ENCODE measurements around the gene RELCH.

RELCH gene

DNA sequence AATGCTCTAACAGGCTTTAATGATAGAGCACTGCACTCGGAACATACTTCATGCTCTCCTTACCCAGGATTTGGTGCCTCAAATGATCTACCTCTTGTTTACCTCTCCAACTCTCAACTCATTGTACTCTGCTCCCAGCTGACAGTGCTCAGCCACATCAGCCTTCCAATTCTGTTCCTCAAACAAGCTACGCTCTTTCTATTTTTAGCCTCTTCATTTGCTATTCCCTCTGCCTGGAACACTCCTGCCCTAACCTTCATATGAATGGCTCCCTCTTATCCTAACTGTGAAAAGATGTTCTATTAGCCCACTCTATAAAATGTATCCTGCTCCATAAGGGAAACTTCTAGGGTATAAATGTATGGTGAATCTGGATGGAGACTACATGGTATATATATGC lies 42.7 kb upstream of the RELCH start:
- Histone ChIP-seq H3K79me2 (ENCODE audit: control insufficient read depth, low read length) (no peaks in the 10 kb centered on the region), H3K9me2 (replicated peaks; ENCODE audit: control insufficient read depth, low read length) (no peaks in the 10 kb centered on the region), H3K4me2 (ENCODE audit: low read length) (no peak overlapping the region), H3K4me1 (ENCODE audit: control insufficient read depth, low read length) (no peaks in the 10 kb centered on the region), H3K36me3 (ENCODE audit: control insufficient read depth, low read length) (peaks cover 4% of the 10 kb centered on the region), H3K27ac (ENCODE audit: low read depth, low read length) (no peak overlapping the region), H4K20me1 (ENCODE audit: control insufficient read depth, insufficient read depth, low read depth, low read length) (no peaks in the 10 kb centered on the region), H3K27me3 (ENCODE audit: control insufficient read depth, low read length) (no peaks in the 10 kb centered on the region), H3K9me3 (ENCODE audit: control insufficient read depth, insufficient read depth, low read length) (no peaks in the 10 kb centered on the region), H3F3A (ENCODE audit: control insufficient read depth, insufficient read depth) (no peaks in the 10 kb centered on the region), H3K4me3 (ENCODE audit: low read length) (no peak overlapping the region)
- TF ChIP-seq CTCF (IDR thresholded peaks at IDR 0.05; ENCODE audit: low read depth, low read length, poor library complexity, severe bottlenecking) (no peak), EZH2phosphoT487 (IDR thresholded peaks at IDR 0.05; ENCODE audit: borderline replicate concordance, low read length) (no peak)

DNA sequence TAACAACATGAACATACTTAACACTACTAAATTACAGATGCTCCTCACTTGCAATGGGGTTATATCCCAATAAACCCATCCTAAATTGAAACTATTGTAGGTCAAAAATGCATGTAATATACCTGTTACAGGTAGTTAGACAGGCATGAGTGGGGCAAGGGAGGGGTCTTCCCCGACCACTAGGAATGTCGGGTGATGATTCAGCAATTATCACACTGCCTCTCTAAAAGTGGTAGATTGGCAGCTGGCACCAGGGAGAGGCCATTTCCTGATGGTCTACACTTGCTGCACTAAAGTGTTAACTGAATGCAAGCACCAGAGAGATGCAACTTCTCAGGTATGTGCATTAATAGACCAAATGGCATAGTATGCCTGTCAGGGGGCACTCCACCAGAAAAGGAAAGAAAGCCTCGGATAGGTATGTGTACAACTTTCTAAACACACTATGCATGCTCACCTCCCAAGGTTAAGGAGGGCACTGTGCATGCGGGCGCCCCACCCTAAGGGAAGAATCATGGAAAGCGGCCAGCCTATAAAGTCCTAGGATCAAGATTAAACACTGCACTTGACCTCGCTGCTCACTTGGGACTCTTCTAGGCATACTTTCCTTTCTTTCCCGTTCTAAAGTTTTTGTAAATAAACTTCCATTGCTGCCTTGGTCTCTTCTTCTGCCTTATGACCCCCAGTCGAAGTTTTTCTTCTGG lies 35.8 kb upstream of the RELCH start:
- no peaks in the 10 kb centered on the region for H3K79me2 ChIP-seq (ENCODE audit: control insufficient read depth, low read length)
- H3K27ac ChIP-seq (ENCODE audit: low read depth, low read length) = no peak overlapping the region
- H3K36me3 ChIP-seq (ENCODE audit: control insufficient read depth, low read length) = no peaks in the 10 kb centered on the region; the same call in 1 of the 2 replicates
- H3K9me3 ChIP-seq (ENCODE audit: control insufficient read depth, insufficient read depth, low read length) = no peaks in the 10 kb centered on the region
- H3K4me2 ChIP-seq (ENCODE audit: low read length) = no peak overlapping the region
- H4K20me1 ChIP-seq (ENCODE audit: control insufficient read depth, insufficient read depth, low read depth, low read length) = no peaks in the 10 kb centered on the region
- no peaks in the 10 kb centered on the region for H3F3A ChIP-seq (ENCODE audit: control insufficient read depth, insufficient read depth)
- no peaks in the 10 kb centered on the region for H3K9me2 ChIP-seq (replicated peaks; ENCODE audit: control insufficient read depth, low read length)
- H3K27me3 ChIP-seq (ENCODE audit: control insufficient read depth, low read length) = no peaks in the 10 kb centered on the region
- 0 out of 2 replicates have a peak, but pooled peaks cover 3% of the 10 kb centered on the region for H3K4me1 ChIP-seq (ENCODE audit: control insufficient read depth, low read length)
- TF ChIP-seq CTCF (IDR thresholded peaks at IDR 0.05; ENCODE audit: low read depth, low read length, poor library complexity, severe bottlenecking) (no peak), EZH2phosphoT487 (IDR thresholded peaks at IDR 0.05; ENCODE audit: borderline replicate concordance, low read length) (no peak)
- H3K4me3 ChIP-seq (ENCODE audit: low read length) = no peak overlapping the region

DNA sequence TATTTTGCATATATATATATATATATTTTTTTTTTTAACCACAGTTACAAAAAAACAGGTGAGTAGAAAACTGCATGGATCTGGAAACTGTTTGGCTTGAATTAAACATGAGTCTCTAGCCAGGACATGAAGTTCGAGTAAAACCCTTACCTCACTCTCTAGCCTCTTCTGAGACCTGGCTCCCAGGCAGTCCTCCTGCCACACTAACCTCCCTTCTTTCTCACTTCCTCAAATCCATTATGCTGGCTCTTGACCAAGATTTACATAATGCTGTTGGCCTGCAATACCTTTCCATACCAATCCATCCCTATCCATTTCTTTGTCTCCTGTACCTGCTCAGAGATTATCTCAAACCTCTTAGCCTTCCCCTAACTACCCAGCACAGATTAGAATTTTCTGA lies 34.2 kb upstream of the RELCH start:
- no peaks in the 10 kb centered on the region for H3K9me3 ChIP-seq (ENCODE audit: control insufficient read depth, insufficient read depth, low read length)
- H3K79me2 ChIP-seq (ENCODE audit: control insufficient read depth, low read length) = no peaks in the 10 kb centered on the region
- H4K20me1 ChIP-seq (ENCODE audit: control insufficient read depth, insufficient read depth, low read depth, low read length) = no peaks in the 10 kb centered on the region
- peaks cover 5% of the 10 kb centered on the region; the same call in 1 of the 2 replicates for H3K36me3 ChIP-seq (ENCODE audit: control insufficient read depth, low read length)
- no peak overlapping the region for H3K27ac ChIP-seq (ENCODE audit: low read depth, low read length)
- no peaks in the 10 kb centered on the region for H3F3A ChIP-seq (ENCODE audit: control insufficient read depth, insufficient read depth)
- no peak overlapping the region for H3K4me3 ChIP-seq (ENCODE audit: low read length)
- no peaks in the 10 kb centered on the region for H3K9me2 ChIP-seq (replicated peaks; ENCODE audit: control insufficient read depth, low read length)
- no peak overlapping the region for H3K4me2 ChIP-seq (ENCODE audit: low read length)
- H3K27me3 ChIP-seq (ENCODE audit: control insufficient read depth, low read length) = no peaks in the 10 kb centered on the region
- H3K4me1 ChIP-seq (ENCODE audit: control insufficient read depth, low read length) = 0 out of 2 replicates have a peak, but pooled peaks cover 3% of the 10 kb centered on the region
- TF ChIP-seq CTCF (IDR thresholded peaks at IDR 0.05; ENCODE audit: low read depth, low read length, poor library complexity, severe bottlenecking) (no peak), EZH2phosphoT487 (IDR thresholded peaks at IDR 0.05; ENCODE audit: borderline replicate concordance, low read length) (no peak)

All from DOHH2 (cell line).